GM06990 (cell line): ENCODE measurements around the gene MAP3K7.

Experiments
- DNase-seq: peaks from one replicate; pipeline ENCODE4 v3.0.0-alpha.2; 2011; ENCODE audit not compliant: insufficient read length; ENCODE audit errors: extremely low read depth
- H3K27me3 ChIP-seq: replicated peaks from 2 replicates; pipeline ENCODE4 v1.6.0; 2011; ENCODE audit warnings: low read length; ENCODE audit not compliant: control insufficient read depth, insufficient read depth
- H3K36me3 ChIP-seq: 2 replicates; pipeline ENCODE4 v1.5.1; 2011; ENCODE audit warnings: low read length; ENCODE audit not compliant: control insufficient read depth, insufficient read depth
- H3K4me3 ChIP-seq: replicated peaks from 2 replicates; pipeline ENCODE4 v1.5.1; 2011; ENCODE audit warnings: low read depth, mild to moderate bottlenecking, control low read depth, low read length
- CTCF ChIP-seq: IDR thresholded peaks from 2 replicates; pipeline ENCODE4 v1.5.1; 2011; ENCODE audit warnings: low read length, control low read depth, mild to moderate bottlenecking, inconsistent platforms; ENCODE audit not compliant: insufficient read depth, poor library complexity, severe bottlenecking

Gene MAP3K7

GRCh38 chr6:90464507-90464906 is 122.4 kb downstream of the MAP3K7 start:
- no peak for TF ChIP-seq CTCF
- no peaks in the 10 kb centered on the region for H3K36me3 ChIP-seq
- H3K27me3 ChIP-seq = no peaks in the 10 kb centered on the region
- DNase-seq = no peak
- H3K4me3 ChIP-seq = no peak overlapping the region

- Histone ChIP-seq H3K27me3 (no peaks in the 10 kb centered on the region), H3K36me3 (no peaks in the 10 kb centered on the region), H3K4me3 (no peak overlapping the region)
- no peak for TF ChIP-seq CTCF
- DNase-seq = no peak
Observed at GRCh38 chr6:90463874-90464273, 123.0 kb downstream of the MAP3K7 start.
